Right forelimb (tissue), 1 donor: ENCODE measurements around the gene DCDC2.
"Not testable (repeated sequence)": the region's sequence is repeated elsewhere in the genome, so short reads cannot be mapped to it uniquely, and the experiment has no call there.

Experiments used
- DNase-seq: peaks from one replicate; pipeline ENCODE4 v3.0.0-alpha.2; 2018

The DCDC2 gene

DNA sequence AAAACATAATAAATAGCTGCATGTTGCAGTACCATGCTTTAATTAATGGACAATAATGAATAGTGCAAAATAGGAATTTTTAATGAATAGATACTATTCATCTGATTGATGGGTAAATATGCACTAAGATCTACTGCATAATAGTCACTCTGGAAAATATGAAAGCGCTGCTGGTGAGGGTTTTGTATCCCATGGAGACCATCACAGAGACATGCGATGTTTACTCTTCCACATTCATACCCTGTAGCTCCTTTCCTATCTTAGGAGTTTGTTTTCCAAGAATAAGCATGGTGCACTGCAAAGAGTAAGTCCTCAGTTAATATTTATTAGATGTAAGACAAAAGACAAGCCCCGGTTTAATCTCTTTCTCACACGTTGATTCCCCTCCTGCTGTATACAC, 150.4 kb downstream of the DCDC2 start:
- no peak for DNase-seq

DNA sequence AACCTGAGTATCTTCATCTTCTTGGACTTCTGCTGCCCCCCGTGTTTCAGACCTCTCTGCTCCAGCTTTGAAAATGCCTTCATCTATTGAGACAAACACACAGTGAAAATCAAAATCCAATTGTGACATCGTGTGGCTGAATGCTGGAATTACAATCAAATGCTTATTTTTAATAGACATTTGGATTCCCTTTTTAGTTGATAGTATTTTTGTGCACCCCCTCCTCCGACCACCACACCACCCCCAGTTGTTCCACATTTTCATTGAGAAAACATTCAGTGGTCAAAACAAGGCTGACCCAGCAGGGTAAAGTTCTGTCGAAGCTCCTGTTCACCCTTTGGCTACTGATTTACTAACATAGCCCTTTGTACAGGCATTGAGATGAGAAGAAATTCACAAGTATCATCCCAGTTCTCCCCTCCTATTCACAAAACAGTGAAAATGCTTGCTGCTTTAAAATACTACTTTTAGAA, 152.8 kb downstream of the DCDC2 start:
- DNase-seq = no peak

DNA sequence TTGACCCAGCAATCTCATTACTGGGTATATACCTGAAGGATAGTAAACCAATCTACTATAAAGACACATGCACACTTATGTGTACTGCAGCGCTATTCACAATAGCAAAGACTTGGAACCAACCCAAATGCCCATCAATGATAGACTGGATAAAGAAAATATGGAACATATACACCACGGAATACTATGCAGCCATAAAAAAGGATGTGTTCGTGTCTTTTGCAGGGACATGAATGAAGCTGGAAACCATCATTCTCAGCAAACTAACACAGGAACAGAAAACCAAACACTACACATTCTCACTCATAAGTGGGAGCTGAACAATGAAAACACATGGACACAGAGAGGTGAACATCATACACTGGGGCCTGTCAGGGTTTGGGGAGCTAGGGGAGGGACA, 153.7 kb downstream of the DCDC2 start:
- DNase-seq = not testable (repeated sequence)

DNA sequence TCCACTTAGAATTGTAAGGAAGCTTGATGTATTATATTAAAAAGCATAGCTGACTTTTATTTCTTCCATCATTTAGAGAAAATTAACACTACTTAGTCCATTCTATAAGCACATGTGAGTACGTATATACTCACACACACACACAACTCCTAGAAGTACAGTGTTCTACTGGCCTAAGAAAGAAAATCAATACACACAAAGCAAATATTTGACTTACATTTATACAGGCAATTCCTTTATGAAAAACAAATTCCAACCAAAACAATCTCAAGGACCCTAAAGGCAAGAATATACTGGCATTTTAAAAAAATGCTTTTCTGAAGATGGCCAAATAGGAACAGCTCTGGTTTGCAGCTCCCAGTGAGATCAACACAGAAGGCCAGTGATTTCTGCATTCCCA, 160.0 kb downstream of the DCDC2 start:
- DNase-seq = no peak

DNA sequence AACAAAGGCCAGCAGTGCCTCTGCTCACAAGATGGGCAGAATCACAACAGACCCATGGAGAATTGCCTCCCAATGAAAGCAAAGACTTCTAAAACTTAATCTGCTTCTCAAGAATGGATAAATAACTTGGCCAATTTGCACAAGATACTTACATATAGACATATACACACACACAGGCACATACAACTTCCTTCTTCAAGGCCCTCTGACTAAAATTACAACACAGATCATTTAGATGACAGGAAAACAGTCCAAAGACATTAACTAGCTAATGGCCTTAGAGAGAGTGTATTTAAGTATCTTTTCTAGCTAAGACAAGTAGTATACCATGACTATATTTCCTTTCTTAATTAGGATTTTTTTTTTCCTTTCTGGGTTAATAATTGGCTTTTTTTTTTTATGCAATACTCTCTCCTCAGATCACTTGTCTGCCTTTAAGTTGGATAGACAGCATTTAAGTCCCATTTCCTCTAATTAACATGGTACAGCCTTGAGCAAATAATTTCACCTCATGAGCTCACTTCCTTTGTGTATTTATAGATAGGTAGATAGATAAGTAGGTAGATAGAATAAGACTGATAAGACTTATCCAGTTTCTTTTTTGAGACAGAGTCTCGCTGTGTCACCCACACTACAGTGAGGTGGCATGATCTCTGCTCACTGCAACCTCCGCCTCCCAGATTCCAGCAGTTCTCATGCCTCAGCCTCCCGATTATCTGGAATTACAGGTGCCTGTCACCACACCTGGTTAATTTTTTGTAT, 161.8 kb downstream of the DCDC2 start:
- no peak for DNase-seq

GRCh38 chr6:24194978-24195700, 162.7 kb downstream of the DCDC2 start:
- no peak for DNase-seq

- no peak for DNase-seq
Measured at GRCh38 chr6:24193364-24193763, 164.5 kb downstream of the DCDC2 start.

DNA sequence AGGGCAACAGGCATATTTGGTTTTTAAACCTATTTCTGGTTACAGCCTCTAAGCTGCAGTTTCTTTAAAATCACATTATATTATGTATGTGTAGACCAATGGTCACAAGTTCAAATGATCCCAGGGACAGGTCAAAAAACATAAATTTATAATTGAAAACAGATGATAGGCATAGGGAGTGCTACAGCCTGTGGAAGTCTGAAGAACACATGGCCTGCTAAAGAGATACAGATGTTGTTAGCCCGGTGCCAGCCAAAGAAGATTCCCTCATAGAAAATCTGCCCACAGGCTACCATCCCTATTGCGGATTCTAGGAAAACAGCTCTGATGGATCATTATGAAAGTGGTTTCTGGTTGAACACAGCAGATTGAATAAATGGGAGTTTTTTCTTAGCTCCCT, 166.5 kb downstream of the DCDC2 start:
- DNase-seq = no peak

DNA sequence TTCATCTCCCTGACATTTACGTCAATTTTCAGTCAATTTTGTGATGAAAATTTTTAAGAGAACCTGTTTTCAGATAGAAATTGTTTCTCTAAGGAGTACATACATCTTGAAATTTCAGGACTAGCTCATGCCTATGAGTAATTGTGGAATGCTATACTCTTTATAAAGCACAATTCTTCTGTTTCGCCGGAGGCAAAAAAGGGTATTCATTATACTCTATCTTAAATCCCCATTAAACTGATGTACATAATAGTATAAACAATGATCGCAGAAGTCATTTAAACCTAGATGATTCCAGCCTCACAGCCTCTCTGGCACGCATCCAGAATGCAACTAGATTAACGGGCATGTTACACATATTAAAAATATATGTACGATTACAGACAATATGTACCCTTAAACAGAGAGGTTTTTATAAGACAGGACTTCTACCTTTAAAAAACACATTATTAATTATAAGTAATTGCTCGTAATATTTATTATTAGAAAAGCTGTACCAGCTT, 169.2 kb downstream of the DCDC2 start:
- no peak for DNase-seq

GRCh38 chr6:24187965-24188577, 169.8 kb downstream of the DCDC2 start:
- no peak for DNase-seq

DNA sequence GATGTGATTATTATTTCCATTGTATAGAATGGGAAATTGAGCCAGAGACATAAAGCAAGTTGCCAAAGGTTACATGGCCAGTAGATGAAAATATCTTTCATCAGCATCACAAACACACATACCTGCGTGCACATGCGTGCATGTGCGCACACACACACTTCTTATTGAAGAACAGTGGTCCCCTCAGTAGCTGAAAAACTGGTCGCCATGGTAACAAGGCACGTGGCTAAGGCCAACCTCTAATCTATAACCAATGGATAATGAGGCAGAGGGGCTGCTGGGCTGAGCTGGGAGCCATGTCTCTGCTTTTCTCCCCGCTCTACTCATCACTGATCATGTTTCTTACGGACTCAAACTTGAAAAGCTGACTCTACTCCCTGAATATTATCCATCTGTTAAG, 171.5 kb downstream of the DCDC2 start:
- no peak for DNase-seq

- DNase-seq = no peak
Measured at GRCh38 chr6:24183584-24183983, 174.3 kb downstream of the DCDC2 start.

GRCh38 chr6:24157886-24158285, 200.0 kb downstream of the DCDC2 start:
- no peak for DNase-seq

- DNase-seq = no peak
Measured at GRCh38 chr6:24154121-24154520, 203.7 kb downstream of the DCDC2 start.

DNA sequence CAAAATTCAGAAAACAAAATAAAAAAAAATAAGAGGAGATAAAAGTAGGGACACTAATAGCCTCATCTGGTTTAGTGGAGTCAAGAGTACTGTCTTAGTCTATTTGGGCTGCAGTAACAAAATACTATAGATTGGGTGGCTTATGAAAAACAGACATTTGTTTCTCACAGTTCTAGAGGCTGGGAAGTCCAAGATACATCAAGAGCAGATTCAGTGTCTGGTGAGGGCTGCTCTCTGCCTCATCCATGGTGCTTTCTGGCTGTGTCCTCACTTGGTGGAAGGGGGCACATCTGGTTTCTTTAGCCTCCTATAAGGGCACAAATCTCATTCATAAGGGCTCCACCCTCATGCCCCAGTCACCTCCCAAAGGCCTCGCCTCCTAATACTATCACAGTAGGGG, 205.8 kb downstream of the DCDC2 start:
- DNase-seq = no peak

DNA sequence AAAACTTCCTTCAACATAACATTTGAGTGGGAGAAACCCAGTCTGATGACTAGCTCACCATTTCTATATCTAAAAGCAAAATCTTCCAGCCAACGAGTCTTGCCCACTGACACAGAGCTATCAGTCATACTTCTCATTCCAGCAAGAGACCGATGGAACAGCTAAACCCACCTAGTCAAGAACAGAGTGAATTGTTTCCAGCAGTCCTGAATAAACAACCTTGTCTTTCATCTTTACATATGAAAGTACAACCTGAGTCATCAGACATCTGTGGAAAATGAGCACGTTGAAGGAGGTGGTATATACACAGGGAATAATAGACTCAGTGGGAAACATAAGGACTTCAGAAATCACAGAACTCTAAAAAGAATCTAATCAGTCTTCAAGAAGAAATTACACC, 208.0 kb downstream of the DCDC2 start:
- no peak for DNase-seq

DNA sequence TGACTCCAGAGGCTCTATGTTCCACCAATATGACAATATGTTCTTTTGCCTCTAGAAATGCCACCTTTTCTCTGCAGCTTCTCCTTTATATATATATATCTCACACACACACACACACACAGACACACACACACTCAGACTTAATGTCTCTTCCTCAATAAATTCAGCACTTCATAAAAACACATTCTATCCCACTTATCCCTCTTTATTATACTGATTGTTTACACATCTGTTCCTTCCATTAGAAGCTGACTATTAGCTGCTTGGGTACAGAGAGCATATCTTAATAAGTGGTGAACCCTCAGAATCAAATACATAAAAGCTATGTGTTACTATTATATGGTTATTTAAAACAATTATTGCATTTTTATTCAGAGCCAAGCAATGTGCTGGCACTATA, 208.6 kb downstream of the DCDC2 start:
- DNase-seq = no peak

- no peak for DNase-seq
Measured at GRCh38 chr6:24148684-24149083, 209.2 kb downstream of the DCDC2 start.

DNA sequence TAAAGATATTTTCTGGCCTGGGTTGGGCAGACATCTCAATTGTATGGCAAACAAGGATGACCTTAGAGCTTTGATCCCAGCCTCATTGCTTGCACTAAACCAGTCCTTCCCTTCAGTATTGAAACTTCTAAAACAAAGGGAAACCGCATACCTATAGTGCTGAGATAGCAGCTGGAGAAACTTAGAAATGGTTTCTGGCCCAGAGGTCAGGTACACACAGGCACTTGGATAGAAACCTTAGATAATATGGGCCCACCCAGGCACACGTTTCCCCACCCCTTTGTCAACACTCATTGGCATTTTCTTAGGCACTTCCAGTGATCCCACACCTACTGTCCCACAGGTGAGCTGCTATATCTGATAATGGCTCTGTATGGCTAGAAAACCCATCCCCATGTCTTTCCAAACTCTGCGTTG, 209.7 kb downstream of the DCDC2 start:
- DNase-seq = no peak

GRCh38 chr6:24147511-24148153, 210.2 kb downstream of the DCDC2 start:
- no peak for DNase-seq

- DNase-seq = no peak
Measured at GRCh38 chr6:24146871-24147270, 211.0 kb downstream of the DCDC2 start.

- no peak for DNase-seq
Measured at GRCh38 chr6:24145690-24146131, 212.1 kb downstream of the DCDC2 start.

DNA sequence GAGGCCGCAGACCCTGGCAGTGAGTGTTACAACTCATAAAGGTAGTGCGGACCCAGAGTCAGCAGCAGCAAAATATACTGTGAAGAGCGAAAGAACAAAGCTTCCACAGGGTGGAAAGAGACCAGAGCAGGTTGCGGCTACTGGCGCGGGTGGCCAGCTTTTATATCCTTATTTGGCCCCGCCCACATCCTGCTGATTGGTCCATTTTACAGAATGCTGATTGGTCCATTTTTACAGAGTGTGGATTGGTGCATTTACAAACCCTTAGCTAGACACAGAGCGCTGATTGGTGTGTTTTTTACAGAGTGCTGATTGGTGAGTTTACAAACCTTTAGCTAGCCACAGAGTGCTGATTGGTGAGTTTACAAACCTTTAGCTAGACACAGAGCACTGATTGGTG, 215.1 kb downstream of the DCDC2 start:
- not testable (repeated sequence) for DNase-seq
